Fibroblast of the conjunctiva (primary cell): Measurements from ENCODE around the gene TBC1D16.

Experiments used
- DNase-seq: peaks from one replicate; pipeline ENCODE4 v3.0.0-alpha.2; 2010; ENCODE audit warnings: low read depth

TBC1D16 gene

GRCh38 chr17:79987187-79987934 is 48.3 kb downstream of the TBC1D16 start:
- DNase-seq, result no peak

- DNase-seq, result no peak
These were observed 49.1 kb downstream of the TBC1D16 start for GRCh38 chr17:79986411-79987186.

- DNase-seq, result no peak
These were observed 49.7 kb downstream of the TBC1D16 start for GRCh38 chr17:79985943-79986391.

GRCh38 chr17:79985361-79985942 is 50.2 kb downstream of the TBC1D16 start:
- DNase-seq, result no peak

- no peak for DNase-seq
These were observed 50.8 kb downstream of the TBC1D16 start for GRCh38 chr17:79984877-79985276.

GRCh38 chr17:79984045-79984840 is 51.4 kb downstream of the TBC1D16 start:
- no peak for DNase-seq

- DNase-seq, result no peak
These were observed 52.2 kb downstream of the TBC1D16 start for GRCh38 chr17:79983456-79983855.

GRCh38 chr17:79982986-79983385 is 52.7 kb downstream of the TBC1D16 start:
- DNase-seq, result no peak

GRCh38 chr17:79981661-79982101 is 54.0 kb downstream of the TBC1D16 start:
- DNase-seq, result no peak

GRCh38 chr17:79981090-79981489 is 54.6 kb downstream of the TBC1D16 start:
- no peak for DNase-seq

- no peak for DNase-seq
These were observed 55.2 kb downstream of the TBC1D16 start for GRCh38 chr17:79980246-79981043.

- no peak for DNase-seq
These were observed 55.9 kb downstream of the TBC1D16 start for GRCh38 chr17:79979816-79980215.

- DNase-seq, result no peak
These were observed 56.4 kb downstream of the TBC1D16 start for GRCh38 chr17:79979221-79979741.

- no peak for DNase-seq
These were observed 57.2 kb downstream of the TBC1D16 start for GRCh38 chr17:79978548-79978855.

GRCh38 chr17:79977708-79978547 is 57.7 kb downstream of the TBC1D16 start:
- no peak for DNase-seq

- DNase-seq, result no peak
These were observed 58.5 kb downstream of the TBC1D16 start for GRCh38 chr17:79977161-79977631.

GRCh38 chr17:79976451-79976850 is 59.2 kb downstream of the TBC1D16 start:
- no peak for DNase-seq

GRCh38 chr17:79975498-79976134 is 60.1 kb downstream of the TBC1D16 start:
- DNase-seq, result no peak
